Right lobe of liver (tissue), 4 donors: ENCODE data around the gene TRIP6.
A peak's percentile ranks its signal among the peaks of the same experiment; 100 is the strongest.

Experiments used
- POLR2A ChIP-seq: fragments of 450-650 bp; IDR thresholded peaks from one replicate; pipeline ENCODE4 v1.6.1; 2017; ENCODE audit warnings: antibody characterized with exemption, mild to moderate bottlenecking
- TF ChIP-seq, protein P1 (sequence below), 4 donors: fragments of 200-600 bp in 3 of 4; fragments of 450-650 bp in 1 of 4; IDR thresholded peaks; one replicate each; pipeline versions ENCODE4 v1.5.1 to v1.8.0; 2016 to 2022; ENCODE audit warnings: antibody characterized with exemption in 4 of 4, mild to moderate bottlenecking in 2 of 4
- donor health status: DM: no; HTN: no; CAD: no.
- donor health status: DM: no; HTN: no; CAD: no.
- donor health status: DM: no; HTN: yes; CAD: no.

DNA sequence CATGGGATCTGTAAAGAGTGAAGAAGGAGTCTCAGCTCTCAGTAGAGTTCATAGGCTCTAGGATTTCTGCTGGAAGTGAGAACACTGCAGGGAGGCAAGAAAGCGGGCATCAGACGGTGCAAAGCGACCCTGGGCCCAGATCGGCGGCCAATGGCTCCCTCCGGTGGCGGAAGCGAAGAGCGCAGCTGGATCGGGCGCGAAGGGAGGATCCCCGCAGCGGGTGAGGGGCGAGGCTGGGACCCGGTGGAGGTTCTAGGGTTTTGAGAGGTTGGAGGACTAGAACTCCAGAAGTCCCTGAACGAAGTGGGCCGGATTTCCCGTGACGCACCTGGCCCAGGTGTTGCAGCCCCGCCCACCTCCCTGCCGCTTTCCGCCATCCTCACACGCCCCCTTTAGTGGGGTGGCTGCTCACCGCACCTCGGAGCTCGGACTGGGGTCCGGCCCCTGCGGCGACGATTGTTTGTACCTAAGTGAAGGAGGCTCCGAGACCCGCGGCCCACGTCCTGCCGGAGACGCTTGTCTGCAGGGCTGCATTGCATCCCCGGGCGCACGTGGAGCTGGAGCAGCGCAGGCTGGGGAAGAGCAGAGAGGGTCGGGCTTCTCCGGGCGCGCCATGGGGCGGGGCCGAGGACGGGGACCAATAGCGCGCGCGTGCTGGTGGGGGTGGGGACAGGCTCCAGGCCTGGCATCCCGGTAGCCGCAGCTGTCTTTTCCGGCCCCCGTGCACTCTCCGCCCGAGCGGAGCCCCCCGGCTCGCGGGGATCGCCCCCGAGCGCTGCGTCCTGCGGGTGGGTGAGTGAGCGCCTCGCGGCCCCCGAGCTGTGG, 14.9 kb upstream of the TRIP6 start, which contains the start of gene SLC12A9:
- peak; percentile 51 for TF ChIP-seq POLR2A
- TF ChIP-seq, protein P1, sequence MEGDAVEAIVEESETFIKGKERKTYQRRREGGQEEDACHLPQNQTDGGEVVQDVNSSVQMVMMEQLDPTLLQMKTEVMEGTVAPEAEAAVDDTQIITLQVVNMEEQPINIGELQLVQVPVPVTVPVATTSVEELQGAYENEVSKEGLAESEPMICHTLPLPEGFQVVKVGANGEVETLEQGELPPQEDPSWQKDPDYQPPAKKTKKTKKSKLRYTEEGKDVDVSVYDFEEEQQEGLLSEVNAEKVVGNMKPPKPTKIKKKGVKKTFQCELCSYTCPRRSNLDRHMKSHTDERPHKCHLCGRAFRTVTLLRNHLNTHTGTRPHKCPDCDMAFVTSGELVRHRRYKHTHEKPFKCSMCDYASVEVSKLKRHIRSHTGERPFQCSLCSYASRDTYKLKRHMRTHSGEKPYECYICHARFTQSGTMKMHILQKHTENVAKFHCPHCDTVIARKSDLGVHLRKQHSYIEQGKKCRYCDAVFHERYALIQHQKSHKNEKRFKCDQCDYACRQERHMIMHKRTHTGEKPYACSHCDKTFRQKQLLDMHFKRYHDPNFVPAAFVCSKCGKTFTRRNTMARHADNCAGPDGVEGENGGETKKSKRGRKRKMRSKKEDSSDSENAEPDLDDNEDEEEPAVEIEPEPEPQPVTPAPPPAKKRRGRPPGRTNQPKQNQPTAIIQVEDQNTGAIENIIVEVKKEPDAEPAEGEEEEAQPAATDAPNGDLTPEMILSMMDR (IDR thresholded peaks at IDR 0.05) = peak; percentile 96 to 97 (median 96)
